ENCODE results near the gene DLX4.
A peak's percentile ranks its signal among the peaks of the same experiment; 100 is the strongest.

The DLX4 gene

DNA sequence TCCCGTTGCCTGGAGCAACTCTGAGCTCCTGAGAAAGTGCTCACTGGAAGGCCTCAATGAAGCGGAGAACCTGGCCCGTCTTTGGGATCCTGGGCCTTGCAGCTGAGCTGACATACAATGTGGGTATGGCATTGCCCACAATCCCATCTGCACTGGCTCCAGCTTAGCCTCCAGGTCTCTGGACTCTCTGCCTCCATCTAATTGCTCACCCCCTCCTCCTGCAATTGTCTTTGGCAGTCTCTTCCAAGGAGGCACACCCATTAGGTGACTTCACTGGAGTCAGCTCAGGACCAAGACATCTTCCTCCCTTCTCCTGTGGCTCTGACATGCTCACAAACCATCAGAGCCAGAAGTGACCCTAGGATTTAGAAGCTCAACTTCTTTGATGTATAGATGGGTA is 1.5 kb downstream of the DLX4 start:
- no peak for DNase-seq

- DNase-seq, result no peak
Measured at GRCh38 chr17:49971199-49971847, 2.3 kb downstream of the DLX4 start.

GRCh38 chr17:49971848-49972485 is 3.0 kb downstream of the DLX4 start:
- DNase-seq, result no peak

DNA sequence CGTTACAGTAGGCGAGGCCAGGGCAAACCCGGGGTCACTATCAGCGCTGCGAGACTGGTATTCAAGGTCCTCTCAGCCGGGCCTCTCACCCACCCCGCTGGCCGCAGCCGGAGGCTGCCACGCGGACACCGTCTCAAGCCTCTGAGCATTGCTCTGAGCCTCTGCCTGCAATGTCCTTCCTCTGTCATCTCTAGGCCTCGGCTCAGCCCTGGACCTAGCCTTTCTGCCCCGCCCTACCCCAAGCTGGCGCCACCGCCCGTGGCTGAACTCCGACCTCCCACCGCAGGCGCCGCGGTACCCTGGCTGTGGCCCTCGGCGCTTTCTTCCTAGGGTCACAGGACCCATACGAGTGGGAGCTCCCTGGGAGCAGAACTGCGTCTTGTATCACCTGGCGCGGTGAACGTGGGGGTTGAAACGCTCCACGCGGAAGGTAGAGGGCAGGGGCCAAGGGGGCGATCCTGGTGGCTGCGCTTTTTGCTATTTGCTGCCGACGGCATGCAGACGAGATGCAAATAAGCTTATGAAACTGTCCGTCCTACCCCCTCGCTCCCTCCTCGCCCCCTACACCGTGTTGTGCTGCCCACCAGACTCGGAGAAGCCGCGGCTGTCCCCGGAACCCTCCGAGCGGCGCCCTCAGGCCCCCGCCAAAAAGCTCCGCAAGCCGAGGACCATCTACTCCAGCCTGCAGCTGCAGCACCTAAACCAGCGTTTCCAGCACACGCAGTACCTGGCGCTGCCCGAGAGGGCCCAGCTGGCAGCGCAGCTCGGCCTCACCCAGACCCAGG is 3.7 kb downstream of the DLX4 start:
- no peak for DNase-seq

GRCh38 chr17:49973271-49973615 is 4.3 kb downstream of the DLX4 start:
- DNase-seq, result no peak

- DNase-seq, result no peak
Measured at GRCh38 chr17:49975531-49975930, 6.5 kb downstream of the DLX4 start.

DNA sequence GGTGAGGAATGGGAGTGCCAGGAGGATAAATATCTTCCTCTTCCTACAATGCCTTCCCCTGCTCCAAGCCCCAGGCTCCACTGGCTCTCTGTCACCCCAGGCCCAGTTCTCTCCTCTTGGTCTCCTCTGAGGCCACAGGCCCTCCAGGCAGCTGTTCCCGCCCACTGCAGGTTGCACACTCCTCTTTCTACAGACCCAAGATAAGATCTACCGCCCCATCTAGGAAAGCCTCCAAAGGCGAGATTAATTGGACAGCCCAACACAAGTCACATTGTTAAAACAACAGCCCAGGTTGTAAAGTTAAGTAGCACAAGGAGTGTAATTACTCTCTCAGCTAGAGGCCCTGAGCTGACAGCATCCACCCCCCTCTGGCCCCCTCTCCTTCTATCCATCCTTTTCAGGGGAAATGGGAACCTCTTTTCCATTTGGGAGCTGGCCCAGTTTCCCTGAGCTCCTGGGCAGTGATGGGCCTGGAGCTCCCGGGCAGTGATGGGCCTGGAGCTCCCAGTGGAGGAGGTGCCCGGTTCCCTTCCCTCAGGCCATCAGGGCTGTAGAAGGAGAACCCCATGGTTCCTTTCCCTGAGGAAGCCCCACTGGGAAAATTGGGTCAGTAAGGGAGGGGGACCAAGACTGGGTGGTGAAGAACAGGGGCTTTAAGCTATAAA is 7.3 kb downstream of the DLX4 start:
- no peak for DNase-seq

DNA sequence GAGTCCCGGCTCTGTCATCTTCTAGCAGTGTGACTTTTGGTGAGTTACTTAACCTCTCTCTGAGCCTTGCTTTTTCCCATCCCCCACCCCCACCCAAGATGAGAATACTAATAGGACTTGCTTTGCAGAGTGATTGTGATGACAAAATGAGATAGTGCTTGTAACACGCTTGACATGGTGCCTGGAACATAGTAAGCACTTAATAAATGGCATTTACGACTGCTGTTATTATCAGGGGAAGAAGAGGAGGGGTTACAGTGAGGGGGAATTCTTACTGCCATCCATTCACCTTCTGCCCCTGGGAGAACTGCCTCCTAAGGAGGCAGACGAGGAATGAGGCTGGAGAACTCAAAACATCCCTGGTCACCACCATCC is 7.8 kb downstream of the DLX4 start:
- DNase-seq, result no peak

- no peak for DNase-seq
Measured at GRCh38 chr17:49977463-49978389, 8.7 kb downstream of the DLX4 start.

DNA sequence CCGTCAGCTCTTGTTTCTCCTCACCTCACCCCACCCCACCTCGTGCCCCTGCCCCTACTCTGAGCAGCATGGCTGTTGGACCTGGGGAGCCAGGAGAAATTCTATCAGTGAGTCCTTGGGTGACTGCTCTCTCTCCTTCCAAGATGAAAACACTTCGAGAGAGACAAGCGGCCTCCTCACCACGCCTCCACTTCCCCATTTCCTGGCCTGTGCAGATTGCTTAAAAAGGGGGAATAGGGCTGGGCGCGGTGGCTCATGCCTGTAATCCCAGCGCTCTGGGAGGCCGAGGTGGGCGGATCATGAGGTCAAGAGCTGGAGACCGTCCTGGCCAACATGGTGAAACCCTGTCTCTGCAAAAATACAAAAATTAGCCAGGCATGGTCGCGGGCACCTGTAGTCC is 9.5 kb downstream of the DLX4 start:
- peak; percentile 92 for DNase-seq

- DNase-seq, result no peak
Measured at GRCh38 chr17:49979748-49980479, 10.9 kb downstream of the DLX4 start.

DNA sequence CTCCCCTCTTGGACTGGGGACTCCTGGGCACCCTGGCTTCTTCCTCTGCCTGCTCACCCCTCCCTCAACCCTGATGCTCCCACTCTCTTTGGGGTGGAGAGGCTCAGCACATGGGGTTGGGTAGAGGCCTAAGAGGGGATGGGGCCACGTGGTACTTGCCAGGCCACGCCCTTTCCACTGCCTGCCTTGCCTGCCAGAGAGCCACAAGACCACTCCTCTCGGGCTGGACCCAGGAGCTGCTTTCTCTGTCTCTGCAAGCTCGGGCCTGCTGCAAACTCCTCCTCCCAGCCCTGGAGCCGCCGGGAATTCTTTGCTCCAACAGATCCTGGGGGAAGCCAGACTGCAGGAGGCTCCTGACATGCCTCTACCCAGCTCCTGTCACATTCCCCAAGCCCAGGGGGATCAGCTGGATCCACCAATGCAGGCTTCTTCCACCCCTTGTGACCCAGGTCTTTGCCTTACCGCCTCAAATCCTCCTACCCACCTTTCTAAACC is 11.8 kb downstream of the DLX4 start:
- no peak for DNase-seq

DNA sequence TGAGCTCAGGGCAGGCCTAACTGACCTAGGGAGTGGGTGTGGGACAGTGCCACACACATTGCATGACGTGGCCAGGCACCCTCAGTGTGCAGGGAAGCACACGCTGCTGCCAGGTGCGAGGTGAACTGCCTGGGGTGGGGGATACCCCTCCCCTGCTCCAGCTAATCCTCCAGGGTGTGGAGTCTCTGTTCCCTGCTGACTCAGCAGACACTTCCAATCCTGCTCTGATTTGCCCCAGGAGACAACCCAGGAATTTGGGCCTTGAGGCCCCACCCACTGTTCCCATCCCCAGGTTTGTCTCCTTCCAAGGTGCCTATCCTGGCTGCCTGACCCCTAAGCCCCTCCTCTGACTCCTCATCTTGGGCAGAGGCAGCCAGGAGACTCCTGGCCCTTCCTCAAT is 15.3 kb downstream of the DLX4 start:
- no peak for DNase-seq

DNA sequence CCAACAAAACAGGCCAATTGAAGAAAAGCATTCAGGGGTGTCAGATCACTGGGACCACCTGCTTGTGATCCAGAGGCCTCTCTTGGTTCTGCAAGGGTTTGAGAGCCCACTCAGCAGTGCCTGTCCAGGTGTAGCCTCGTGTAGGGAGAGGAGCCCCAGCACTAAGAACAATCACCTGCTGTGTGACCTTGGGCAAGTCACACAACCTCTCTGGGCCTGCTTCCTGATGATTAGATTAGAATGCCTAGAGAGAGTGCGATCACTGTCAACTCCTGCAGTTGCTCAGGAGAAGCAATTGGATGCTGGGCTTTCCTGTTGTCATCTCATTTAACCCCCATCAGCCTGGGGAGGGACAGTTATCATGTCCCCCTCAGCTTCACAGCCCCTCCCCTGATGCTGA is 15.8 kb downstream of the DLX4 start:
- DNase-seq, result no peak

DNA sequence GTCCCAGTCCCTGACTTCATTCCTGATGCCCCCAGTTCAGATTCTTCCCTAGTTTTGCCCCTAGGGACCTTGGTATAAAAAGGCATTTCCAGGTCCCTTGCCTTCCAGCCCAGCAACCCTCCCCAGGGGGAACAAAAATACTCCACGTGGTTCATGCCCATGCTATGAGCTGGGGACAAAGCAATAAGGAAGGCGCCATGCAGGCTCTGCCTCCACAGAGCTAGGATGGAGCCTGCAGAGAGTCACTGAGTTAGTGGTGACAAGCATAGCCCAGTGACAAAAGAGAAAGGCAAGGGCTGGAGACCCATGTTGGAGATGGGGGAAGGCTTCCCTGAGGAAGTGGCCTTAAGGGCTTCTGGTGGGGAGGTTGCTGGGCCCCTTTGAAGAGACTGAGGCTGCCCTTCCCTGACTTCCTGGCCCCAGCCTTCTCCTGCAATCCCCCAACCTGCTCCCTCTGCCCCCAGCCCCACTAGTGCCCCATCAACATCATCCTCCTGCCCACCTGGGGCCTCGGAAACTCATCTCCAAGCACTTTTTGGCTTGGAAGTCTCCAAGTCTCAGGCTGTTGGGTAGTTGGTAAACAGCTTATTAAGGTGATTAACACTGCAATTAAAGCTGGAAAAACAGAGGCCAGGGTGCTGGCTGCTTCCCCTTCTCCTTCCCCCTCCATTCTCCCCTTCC is 16.5 kb downstream of the DLX4 start:
- no peak for DNase-seq

DNA sequence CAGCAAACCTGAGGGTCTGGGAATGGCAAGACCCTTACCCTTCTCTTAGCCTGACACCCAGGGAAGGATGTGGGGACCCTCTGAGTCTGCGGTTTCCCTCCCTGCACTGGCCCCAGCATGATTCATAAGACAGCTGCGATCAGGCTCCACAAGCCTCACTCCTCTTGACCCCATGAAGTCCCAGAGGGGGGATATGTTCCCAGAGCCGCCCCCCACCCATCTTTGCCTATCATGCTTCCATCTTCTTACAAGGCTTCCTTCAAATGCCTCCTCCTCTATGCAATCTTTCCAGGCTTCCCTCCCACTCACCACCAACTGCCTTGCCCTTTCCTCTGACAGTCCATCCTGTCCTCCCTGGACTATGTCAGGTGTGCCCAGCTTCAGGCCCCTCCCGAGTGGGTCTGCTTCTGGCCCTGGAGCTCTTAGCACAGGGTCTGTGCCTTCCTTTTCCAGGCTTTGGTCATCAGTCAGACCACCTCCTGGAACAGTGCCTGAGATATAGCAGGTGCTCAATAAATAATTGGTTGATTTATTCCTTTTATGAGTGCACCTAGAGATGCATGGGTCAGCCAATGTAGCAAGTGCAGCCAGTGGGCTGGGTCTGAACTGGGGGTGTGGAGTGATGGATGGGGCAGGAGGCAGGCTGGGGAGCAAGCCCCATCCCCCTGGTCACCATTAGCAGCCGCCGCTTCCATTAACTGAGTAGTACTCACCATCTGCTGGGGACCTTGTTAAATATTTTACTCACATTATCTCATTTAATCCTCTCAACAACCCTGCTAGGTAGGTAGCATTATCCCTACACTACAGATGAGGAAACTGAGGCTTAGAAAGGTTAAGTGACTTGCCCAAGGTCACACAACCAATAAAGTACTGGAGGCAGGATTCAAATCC is 17.7 kb downstream of the DLX4 start:
- no peak for DNase-seq

DNA sequence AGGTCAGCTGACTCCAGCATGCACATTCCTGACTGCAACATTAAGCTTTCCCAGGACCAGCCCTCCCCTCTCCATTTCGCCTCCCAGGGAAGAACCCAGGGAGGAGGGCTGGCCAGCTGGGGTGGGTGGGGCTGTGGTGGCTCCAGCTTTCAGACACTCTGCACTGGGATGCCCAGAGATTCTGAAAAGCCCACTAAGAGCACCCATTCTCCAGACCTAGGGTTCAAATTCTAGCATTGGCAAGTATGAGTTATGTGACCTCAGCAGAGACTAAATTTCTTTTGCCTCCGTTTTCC is 18.2 kb downstream of the DLX4 start:
- no peak for DNase-seq

GRCh38 chr17:49987681-49988441 is 18.9 kb downstream of the DLX4 start:
- no peak for DNase-seq

DNA sequence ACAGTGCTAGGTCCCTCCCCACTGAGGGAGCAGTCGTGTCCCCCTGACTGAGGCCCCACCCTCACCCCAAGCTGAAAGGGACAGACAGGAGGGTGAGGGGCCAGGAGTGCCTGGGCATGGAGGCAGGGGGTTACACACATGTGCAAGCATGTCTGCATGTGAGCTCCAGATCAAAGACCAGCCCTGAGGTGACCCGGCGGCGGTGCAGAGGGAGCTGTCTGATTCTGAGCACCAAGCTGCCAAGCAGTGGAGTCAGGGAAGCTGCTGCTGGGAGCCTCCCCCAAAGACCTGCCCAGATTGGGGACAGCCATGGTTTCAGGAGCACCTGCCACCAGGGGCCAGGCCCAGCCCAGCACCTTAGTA is 20.5 kb downstream of the DLX4 start:
- DNase-seq, result no peak

GRCh38 chr17:49990331-49990730 is 21.3 kb downstream of the DLX4 start:
- no peak for DNase-seq
